Natural killer cell (primary cell): ENCODE data around the gene WIPF3. TPM values are rescaled to one million over a fixed set of nuclear protein-coding genes. Genes with fewer than 3 reads are reported as not detected.

Experiments
- ATAC-seq, 3 donors: fragments of 150-1000 bp in 2 of 3; fragments of 200-7000 bp in 1 of 3; cut with Tn5 transposase; 1 replicate in 1 of 3; 2 replicates in 2 of 3; pipeline ENCODE4 v1.10.0; 2021; ENCODE audit warnings: mild to moderate bottlenecking in 2 of 3, moderate library complexity in 2 of 3
- DNase-seq, 2 donors: peaks; one replicate each; pipeline versions ENCODE4 v3.0.0 to v3.0.0-alpha.2; 2013 to 2021; ENCODE audit warnings: mixed read lengths in 1 of 2
- H3K27ac ChIP-seq: one replicate; pipeline ENCODE4 v1.5.1; 2013; ENCODE audit warnings: mild to moderate bottlenecking, low read length
- H3K27me3 ChIP-seq: one replicate; pipeline ENCODE4 v1.6.1; 2013; ENCODE audit warnings: low read length; ENCODE audit not compliant: control insufficient read depth, insufficient read depth
- H3K36me3 ChIP-seq: one replicate; pipeline ENCODE4 v1.6.1; 2013; ENCODE audit warnings: low read length; ENCODE audit not compliant: control insufficient read depth, insufficient read depth
- H3K4me1 ChIP-seq: one replicate; pipeline ENCODE4 v1.6.1; 2013; ENCODE audit warnings: low read length; ENCODE audit not compliant: control insufficient read depth, insufficient read depth
- H3K4me3 ChIP-seq: one replicate; pipeline ENCODE4 v1.5.1; 2013; ENCODE audit warnings: low read length
- H3K9me3 ChIP-seq: one replicate; pipeline ENCODE4 v1.6.1; 2013; ENCODE audit warnings: low read length; ENCODE audit not compliant: control insufficient read depth, insufficient read depth
- H3K27ac Mint-ChIP-seq, 2 donors: one replicate each; pipeline ENCODE4 v1.8.0; 2022; ENCODE audit warnings: mild to moderate bottlenecking in 2 of 2, mixed read lengths in 2 of 2, moderate library complexity in 1 of 2
- H3K27me3 Mint-ChIP-seq, 2 donors: one replicate each; pipeline ENCODE4 v1.8.0; 2022; ENCODE audit warnings: low read depth in 2 of 2, mixed read lengths in 2 of 2
- H3K36me3 Mint-ChIP-seq: one replicate; pipeline ENCODE4 v1.8.0; 2022; ENCODE audit warnings: mixed read lengths
- H3K4me1 Mint-ChIP-seq, 2 donors: one replicate each; pipeline ENCODE4 v1.8.0; 2022; ENCODE audit warnings: mixed read lengths in 2 of 2
- H3K4me3 Mint-ChIP-seq: one replicate; pipeline ENCODE4 v1.8.0; 2022; ENCODE audit warnings: mild to moderate bottlenecking, moderate library complexity, mixed read lengths
- H3K9me3 Mint-ChIP-seq, 2 donors: one replicate each; pipeline ENCODE4 v1.8.0; 2022; ENCODE audit warnings: mixed read lengths in 2 of 2
- CTCF ChIP-seq: fragments of 200-600 bp; IDR thresholded peaks from one replicate; pipeline ENCODE4 v1.8.0; 2022; ENCODE audit warnings: antibody characterized with exemption
- whole genome bisulfite sequencing: methylation state at CpG from one replicate; pipeline ENCODE4 v1.1.7; 2013; ENCODE audit warnings: missing lambda C conversion rate; ENCODE audit not compliant: insufficient coverage; 5-methylcytosine and 5-hydroxymethylcytosine counted together
- intact Hi-C: fragments of 100-400 bp; cut with micrococcal nuclease; formaldehyde crosslinking; loops from one replicate; pipeline ENCODE4 v1.14.2; 2022
- total RNA-seq, 4 donors: library from RNA; stranded (reverse); fragments of 120-200 nt in 1 of 4; gene quantifications; one replicate each; pipeline versions ENCODE4 v1.2.3 to v1.2.4, GENCODE V29; 2013 to 2022

The WIPF3 gene
- total RNA-seq, 3 donors from 2014 or later (not counting 1 experiment from before 2014, with no cell fraction given), result not detected

- DNase-seq (no peak), ATAC-seq (no peak)
- H3K4me3 Mint-ChIP-seq, result no peak overlapping the region
- H3K36me3 Mint-ChIP-seq, result no peaks in the 10 kb centered on the region
- Histone ChIP-seq H3K27me3 (no peaks in the 10 kb centered on the region), H3K9me3 (no peaks in the 10 kb centered on the region), H3K4me3 (no peak overlapping the region), H3K4me1 (no peaks in the 10 kb centered on the region), H3K27ac (no peak overlapping the region), H3K36me3 (no peaks in the 10 kb centered on the region)
- peaks cover 9 to 19% of the 10 kb centered on the region in 2 donors for H3K27me3 Mint-ChIP-seq
- intact Hi-C loops, result no loop called here
- no peak for TF ChIP-seq CTCF
- no peak overlapping the region for H3K27ac Mint-ChIP-seq
- no peaks in the 10 kb centered on the region for H3K9me3 Mint-ChIP-seq
- H3K4me1 Mint-ChIP-seq, result no peaks in the 10 kb centered on the region
- WGBS, result 94% methylated on average over 2 of the region's 2 CpGs
Measured at GRCh38 chr7:29894256-29894655, 87.9 kb downstream of the WIPF3 start.

GRCh38 chr7:29895559-29895958, 89.3 kb downstream of the WIPF3 start:
- H3K4me3 Mint-ChIP-seq, result no peak overlapping the region
- no peaks in the 10 kb centered on the region for H3K9me3 Mint-ChIP-seq
- peaks cover 9 to 19% of the 10 kb centered on the region in 2 donors for H3K27me3 Mint-ChIP-seq
- DNase-seq (no peak), ATAC-seq (no peak)
- no peaks in the 10 kb centered on the region for H3K4me1 Mint-ChIP-seq
- no peak overlapping the region for H3K4me3 ChIP-seq
- no peak overlapping the region for H3K27ac Mint-ChIP-seq
- no peaks in the 10 kb centered on the region for H3K4me1 ChIP-seq
- 96% methylated on average over 5 of the region's 6 CpGs for WGBS
- intact Hi-C loops, result no loop called here
- no peak overlapping the region for H3K27ac ChIP-seq
- no peaks in the 10 kb centered on the region for H3K27me3 ChIP-seq
- no peak for TF ChIP-seq CTCF
- no peaks in the 10 kb centered on the region for H3K36me3 ChIP-seq
- no peaks in the 10 kb centered on the region for H3K36me3 Mint-ChIP-seq
- H3K9me3 ChIP-seq, result no peaks in the 10 kb centered on the region

GRCh38 chr7:29896685-29897411, 90.5 kb downstream of the WIPF3 start:
- no peaks in the 10 kb centered on the region for H3K27me3 ChIP-seq
- no peaks in the 10 kb centered on the region for H3K9me3 Mint-ChIP-seq
- H3K9me3 ChIP-seq, result no peaks in the 10 kb centered on the region
- H3K36me3 Mint-ChIP-seq, result no peaks in the 10 kb centered on the region
- intact Hi-C loops, result no loop called here
- ATAC-seq, result no peak
- no peak overlapping the region for H3K27ac Mint-ChIP-seq
- no peak for DNase-seq
- no peaks in the 10 kb centered on the region for H3K4me1 ChIP-seq
- H3K36me3 ChIP-seq, result no peaks in the 10 kb centered on the region
- no peak overlapping the region for H3K4me3 Mint-ChIP-seq
- no peak for TF ChIP-seq CTCF
- no peaks in the 10 kb centered on the region for H3K4me1 Mint-ChIP-seq
- 100% methylated on average over 2 of the region's 2 CpGs for WGBS
- H3K27me3 Mint-ChIP-seq, result peaks cover 9 to 19% of the 10 kb centered on the region in 2 donors
- H3K4me3 ChIP-seq, result no peak overlapping the region
- H3K27ac ChIP-seq, result no peak overlapping the region

DNA sequence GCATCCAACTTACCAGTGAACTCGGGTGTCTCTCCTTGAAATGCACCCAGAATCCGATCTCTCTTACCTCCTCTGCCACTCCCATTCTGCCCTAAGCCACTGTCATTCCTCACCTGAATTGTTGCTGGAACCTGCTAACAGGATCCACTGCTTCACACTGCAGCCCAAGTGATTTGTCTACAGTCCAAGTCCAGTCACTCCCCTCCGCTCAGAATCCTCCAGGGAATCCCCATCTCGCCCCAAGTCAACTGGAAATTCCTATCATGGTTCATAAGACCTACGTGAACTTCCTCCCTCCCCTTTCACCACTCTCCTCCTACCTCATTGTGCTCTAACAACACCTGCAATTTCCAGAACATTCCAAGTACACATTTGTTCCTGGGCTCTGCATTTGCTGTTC, 92.0 kb downstream of the WIPF3 start:
- 65% methylated on average over 5 of the region's 5 CpGs for WGBS
- Mint-ChIP-seq H3K9me3 (no peaks in the 10 kb centered on the region), H3K4me1 (no peaks in the 10 kb centered on the region), H3K27me3 (peaks cover 9 to 19% of the 10 kb centered on the region in 2 donors), H3K4me3 (no peak overlapping the region), H3K36me3 (no peaks in the 10 kb centered on the region), H3K27ac (no peak overlapping the region)
- no peak for TF ChIP-seq CTCF
- intact Hi-C loops, result no loop called here
- Histone ChIP-seq H3K4me1 (no peaks in the 10 kb centered on the region), H3K27me3 (no peaks in the 10 kb centered on the region), H3K9me3 (no peaks in the 10 kb centered on the region), H3K4me3 (no peak overlapping the region), H3K36me3 (no peaks in the 10 kb centered on the region), H3K27ac (no peak overlapping the region)
- DNase-seq (no peak), ATAC-seq (no peak)
